Cardiac septum (tissue), 1 donor: ENCODE data around the gene SPHK2. TPM values are rescaled to one million over a fixed set of nuclear protein-coding genes. Genes with fewer than 3 reads are reported as not detected.
"Not testable (repeated sequence)": the region's sequence is repeated elsewhere in the genome, so short reads cannot be mapped to it uniquely, and the experiment has no call there.

Experiments
- DNase-seq: peaks from one replicate; pipeline ENCODE4 v3.0.0-alpha.2; 2020; ENCODE audit warnings: low spot score
- intact Hi-C: fragments of 100-400 bp; cut with DNase I; formaldehyde crosslinking; loops from one replicate; pipeline ENCODE4 v1.14.0; 2022
- total RNA-seq: library from RNA; stranded (reverse); fragmentation: NEBNext Ultra II Directional; extraction: Animal tissue kit (Norgen Biotek cat#: 25700); gene quantifications from one replicate; pipeline ENCODE4 v1.2.1, GENCODE V29; 2021
- donor health status: DM: no; HTN: no; CAD: no.

Gene SPHK2
- total RNA-seq, 1 donor from 2014 or later: 8.5 TPM

GRCh38 chr19:48646722-48647216, 27.5 kb downstream of the SPHK2 start:
- no peak for DNase-seq
- intact Hi-C loops: loop anchor here (5.0 kb wide), 2 partner anchors 191 to 311 kb away; partner anchors contain the start of gene HSD17B14

DNA sequence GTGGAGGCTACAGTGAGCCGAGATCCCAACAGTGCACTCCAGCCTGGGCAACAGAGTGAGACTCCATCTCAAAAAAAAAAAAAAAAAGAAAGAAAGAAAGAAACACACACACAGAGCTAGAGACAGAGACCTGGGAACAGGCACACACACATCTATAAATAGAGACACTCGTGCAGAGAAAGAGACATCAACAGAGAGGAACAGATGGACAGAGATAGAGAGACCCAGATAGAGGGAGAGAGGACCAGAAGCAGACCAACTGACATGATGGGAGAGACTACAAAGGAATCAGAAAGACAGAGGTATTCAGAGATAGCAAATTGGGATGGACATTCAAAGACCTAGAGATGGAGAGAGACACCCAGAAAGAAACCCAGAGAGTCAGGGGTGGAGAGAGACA, 28.8 kb downstream of the SPHK2 start:
- intact Hi-C loops: loop anchor here (5.0 kb wide), 2 partner anchors 189 to 309 kb away; partner anchors contain the start of gene HSD17B14
- DNase-seq: no peak

DNA sequence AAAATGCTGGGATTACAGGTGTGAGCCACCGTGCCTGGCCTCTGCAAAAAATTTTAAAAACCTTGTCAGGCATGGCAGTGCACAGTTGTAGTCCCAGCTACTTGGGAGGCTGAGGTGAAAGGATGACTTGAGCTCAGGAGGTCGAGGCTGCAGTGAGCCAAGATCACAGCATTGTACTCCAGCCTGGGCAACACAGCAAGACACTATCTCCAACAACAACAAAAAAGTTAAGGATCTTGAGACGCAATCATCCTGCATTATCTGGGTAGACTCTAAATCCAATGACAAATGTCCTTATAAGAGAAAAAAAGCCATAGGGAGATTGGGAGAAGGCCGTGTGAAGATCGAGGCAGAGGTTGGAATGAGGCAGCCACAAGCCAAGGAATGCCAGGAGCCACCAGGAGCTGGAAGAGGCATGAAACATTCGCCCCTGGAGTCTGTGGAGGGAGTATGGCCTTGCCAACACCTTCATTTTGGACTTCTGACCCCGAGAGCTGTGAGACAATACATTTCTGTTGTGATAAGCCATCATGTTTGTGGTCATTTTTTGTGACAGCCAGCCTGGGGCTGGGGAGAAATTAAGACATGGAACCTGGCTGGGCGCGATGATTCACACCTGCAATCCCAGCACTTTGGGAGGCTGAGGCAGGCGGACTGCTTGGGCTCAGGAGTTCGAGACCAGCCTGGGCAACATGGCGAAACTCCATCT, 31.8 kb downstream of the SPHK2 start:
- intact Hi-C loops: no loop called here

GRCh38 chr19:48651683-48652048, 32.4 kb downstream of the SPHK2 start:
- DNase-seq: no peak
- intact Hi-C loops: no loop called here

More for the DNA sequence above, 31.8 kb downstream of the SPHK2 start:
- DNase-seq: no peak

GRCh38 chr19:48654299-48655059, 35.2 kb downstream of the SPHK2 start:
- intact Hi-C loops: no loop called here
- no peak for DNase-seq

DNA sequence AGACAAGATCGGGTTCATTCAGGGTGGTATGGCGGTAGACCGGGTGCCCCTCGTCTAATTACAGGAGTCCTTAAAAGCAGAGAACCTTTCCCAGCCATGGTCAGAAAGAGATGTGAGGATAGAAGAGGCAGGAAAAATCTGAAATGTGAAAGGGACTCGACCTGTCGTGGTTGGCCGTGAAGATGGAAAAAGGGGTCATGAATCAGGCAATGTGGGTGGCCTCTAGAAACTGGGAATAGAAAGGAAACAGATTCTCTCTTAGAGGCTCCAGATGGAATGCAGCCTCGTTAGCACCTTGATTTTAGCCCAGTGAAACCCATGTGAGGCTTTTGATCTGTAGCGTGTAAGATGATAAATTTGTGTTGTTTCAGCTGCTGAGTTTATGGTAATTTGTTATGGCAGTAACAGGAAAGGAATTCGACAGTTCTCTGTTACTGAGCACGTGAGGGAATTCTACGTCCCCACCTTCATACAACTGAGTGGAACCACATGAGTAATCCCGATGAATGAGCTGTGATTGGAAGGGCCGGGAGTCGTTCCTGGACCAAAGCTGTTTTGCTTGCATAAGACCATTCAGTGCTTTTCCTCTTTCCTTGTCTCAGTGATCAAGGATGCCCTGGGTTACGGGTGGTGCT, 37.7 kb downstream of the SPHK2 start:
- no peak for DNase-seq
- intact Hi-C loops: no loop called here

DNA sequence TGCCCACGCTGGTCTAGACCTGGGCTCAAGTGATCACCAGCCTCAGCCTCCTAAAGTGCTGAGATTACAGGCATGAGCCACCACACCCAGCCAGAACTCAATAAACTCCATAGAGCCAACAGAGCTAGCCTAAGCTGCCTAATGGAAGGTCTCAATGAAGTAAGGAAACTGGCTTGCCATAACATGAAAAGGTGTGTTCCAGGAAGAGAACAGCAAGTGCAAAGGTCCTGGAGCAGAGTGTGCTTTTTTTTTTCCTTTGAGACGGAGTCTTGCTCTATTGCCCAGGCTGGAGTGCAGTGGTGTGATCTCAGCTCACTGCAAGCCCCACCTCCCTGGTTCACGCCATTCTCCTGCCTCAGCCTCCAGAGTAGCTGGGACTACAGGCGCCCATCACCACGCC, 38.5 kb downstream of the SPHK2 start:
- DNase-seq, intact Hi-C loops: not testable (repeated sequence)

DNA sequence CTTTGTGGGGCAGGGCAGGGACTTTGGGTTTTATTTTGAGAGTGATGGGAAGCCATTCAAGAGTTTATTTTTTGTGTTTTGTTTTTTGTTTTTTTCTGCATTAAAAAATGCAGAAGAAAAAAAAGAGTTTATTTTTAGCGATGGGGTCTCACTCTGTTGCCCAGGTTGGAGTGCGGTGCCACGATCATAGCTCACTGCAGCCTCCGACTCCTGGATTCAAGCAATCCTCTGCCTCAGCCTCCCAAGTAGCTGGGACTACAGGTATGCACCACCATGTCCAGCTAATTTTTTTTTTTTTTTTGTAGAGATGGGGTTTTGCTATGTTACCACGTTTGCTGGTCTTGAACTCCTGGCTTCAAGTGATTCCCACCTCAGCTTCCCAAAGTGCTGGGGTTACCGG, 39.2 kb downstream of the SPHK2 start:
- no peak for DNase-seq
- intact Hi-C loops: no loop called here

- intact Hi-C loops: loop anchor here (5.0 kb wide), 1 partner anchor 123 kb away; no protein-coding TSS in a partner anchor
- no peak for DNase-seq
These were observed 40.5 kb downstream of the SPHK2 start for GRCh38 chr19:48659768-48660167.

GRCh38 chr19:48660852-48661710, 41.8 kb downstream of the SPHK2 start:
- DNase-seq: peak; percentile 91
- intact Hi-C loops: loop anchor here (5.0 kb wide), 1 partner anchor 121 kb away; no protein-coding TSS in a partner anchor

- DNase-seq: no peak
- intact Hi-C loops: loop anchor here (5.0 kb wide), 1 partner anchor 121 kb away; no protein-coding TSS in a partner anchor
These were observed 42.4 kb downstream of the SPHK2 start for GRCh38 chr19:48661711-48662090.

DNA sequence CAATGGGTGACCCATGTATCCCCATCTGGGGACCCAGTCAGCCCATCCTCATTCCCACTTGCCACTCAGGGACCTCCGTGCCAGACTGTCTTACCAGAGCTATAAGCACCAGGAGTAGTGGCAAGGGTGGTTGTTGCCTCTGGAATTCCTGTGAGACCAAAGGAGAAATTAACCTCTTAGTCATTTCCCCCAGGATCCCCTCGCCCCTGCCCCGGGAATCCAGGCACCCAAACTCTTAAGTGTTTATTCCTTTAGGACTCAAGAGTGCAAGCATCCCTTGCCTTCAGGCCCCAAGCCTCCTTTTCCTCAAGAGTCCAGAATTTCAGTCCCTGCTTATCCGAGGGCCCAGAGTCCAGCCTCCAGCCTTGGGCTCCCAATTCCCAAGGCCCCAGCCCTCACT, 44.4 kb downstream of the SPHK2 start:
- intact Hi-C loops: loop anchor here (5.0 kb wide), 1 partner anchor 119 kb away; no protein-coding TSS in a partner anchor
- DNase-seq: no peak

GRCh38 chr19:48664476-48664875, 45.2 kb downstream of the SPHK2 start:
- DNase-seq: no peak
- intact Hi-C loops: loop anchor here (5.0 kb wide), 1 partner anchor 118 kb away; no protein-coding TSS in a partner anchor

DNA sequence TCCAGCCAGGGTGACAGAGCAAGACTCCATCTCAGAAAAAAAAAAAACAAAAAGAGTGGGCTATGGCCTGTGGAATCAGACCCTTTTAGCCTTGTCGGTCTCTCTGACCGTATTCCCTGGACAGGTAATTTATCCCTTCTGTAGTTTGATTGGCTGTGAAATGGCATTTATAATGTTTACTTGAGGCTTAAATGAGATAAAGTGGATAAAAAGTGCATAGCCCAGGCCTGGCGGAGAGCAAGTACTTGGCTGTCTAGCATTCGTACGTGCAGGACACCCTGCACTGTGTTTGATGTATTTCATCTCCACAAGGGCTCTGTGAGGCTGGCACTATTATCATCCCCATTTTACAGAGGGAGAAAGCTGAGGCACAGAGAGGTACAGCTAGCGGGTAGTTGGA, 46.5 kb downstream of the SPHK2 start:
- no peak for DNase-seq
- intact Hi-C loops: no loop called here

DNA sequence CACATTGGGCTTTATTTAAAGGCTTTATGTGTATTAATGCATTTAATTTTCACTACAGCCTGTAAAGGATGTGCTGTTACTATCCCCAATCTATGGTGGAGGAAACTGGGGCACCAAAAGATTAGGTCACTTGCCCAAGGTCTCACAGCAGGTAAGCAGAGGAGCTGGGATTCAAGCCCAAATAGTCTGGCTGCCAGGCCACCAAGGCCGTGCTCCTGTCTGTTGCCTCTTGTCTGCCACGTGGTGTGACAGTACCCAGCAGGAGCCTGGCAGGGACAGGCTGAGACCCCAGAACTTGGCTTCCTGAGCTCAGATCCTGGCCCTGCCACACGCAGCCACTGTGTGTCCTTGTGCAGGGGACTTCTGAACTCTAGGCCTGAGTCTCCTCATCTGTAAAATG, 49.0 kb downstream of the SPHK2 start:
- intact Hi-C loops: no loop called here
- no peak for DNase-seq

DNA sequence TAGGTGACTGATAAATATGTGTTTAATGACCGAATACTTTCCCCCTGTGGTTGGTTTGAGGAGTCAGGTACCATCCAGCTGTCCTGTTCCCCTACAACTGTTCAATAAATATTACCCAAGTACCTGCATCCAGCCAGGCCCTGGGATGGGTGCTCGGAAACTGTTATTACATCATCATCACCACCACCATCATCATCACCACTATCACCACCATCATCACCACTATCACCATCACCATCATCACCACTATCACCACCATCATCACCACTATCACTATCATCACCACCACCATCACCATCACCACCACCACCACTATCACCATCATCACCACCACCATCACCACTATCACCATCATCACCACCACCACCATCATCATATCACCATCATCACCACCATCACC, 49.5 kb downstream of the SPHK2 start:
- DNase-seq: no peak
- intact Hi-C loops: no loop called here

DNA sequence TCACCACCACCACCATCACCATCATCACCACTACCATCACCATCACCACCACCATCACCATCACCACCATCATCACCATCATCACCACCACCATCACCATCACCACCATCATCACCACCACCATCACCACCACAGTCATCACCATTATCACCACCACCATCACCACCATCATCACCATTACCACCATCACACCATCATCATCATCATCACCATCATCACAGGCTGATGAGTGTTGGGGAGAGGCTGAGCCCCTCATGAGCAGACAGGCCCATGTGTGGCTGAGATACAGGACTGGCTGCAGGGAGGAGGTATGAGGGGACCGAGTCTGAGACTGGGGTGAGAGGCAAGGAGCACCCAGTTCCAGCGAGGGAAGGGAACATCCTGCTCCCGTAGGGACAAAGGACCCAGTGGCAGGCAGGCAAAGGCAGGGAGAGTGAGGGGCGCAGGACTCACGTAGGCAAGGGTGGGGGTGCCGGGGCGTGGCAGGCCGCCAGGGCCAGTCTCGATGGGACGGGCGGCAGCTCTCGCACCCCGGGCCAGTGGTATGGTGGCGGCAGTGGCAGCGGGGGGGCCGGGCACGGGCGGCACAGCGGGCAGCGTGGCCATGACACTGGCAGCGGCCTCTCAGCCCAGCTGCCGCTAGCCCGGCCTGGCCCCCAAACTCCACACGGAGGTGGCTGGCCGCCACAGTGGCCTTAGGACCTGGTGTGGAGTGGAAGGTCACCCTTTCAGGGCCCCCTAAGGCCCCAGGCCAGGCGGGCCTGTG, 50.8 kb downstream of the SPHK2 start:
- DNase-seq: no peak
- intact Hi-C loops: no loop called here

GRCh38 chr19:48670699-48671445, 51.6 kb downstream of the SPHK2 start:
- DNase-seq: no peak
- intact Hi-C loops: no loop called here
